Measurements from ENCODE around the gene KRTAP10-8. TPM values are rescaled to one million over a fixed set of nuclear protein-coding genes. Genes with fewer than 3 reads are reported as not detected.
"Not testable (repeated sequence)": the region's sequence is repeated elsewhere in the genome, so short reads cannot be mapped to it uniquely, and the experiment has no call there.

The KRTAP10-8 gene
- polyA plus RNA-seq, 1 donor = not detected

DNA sequence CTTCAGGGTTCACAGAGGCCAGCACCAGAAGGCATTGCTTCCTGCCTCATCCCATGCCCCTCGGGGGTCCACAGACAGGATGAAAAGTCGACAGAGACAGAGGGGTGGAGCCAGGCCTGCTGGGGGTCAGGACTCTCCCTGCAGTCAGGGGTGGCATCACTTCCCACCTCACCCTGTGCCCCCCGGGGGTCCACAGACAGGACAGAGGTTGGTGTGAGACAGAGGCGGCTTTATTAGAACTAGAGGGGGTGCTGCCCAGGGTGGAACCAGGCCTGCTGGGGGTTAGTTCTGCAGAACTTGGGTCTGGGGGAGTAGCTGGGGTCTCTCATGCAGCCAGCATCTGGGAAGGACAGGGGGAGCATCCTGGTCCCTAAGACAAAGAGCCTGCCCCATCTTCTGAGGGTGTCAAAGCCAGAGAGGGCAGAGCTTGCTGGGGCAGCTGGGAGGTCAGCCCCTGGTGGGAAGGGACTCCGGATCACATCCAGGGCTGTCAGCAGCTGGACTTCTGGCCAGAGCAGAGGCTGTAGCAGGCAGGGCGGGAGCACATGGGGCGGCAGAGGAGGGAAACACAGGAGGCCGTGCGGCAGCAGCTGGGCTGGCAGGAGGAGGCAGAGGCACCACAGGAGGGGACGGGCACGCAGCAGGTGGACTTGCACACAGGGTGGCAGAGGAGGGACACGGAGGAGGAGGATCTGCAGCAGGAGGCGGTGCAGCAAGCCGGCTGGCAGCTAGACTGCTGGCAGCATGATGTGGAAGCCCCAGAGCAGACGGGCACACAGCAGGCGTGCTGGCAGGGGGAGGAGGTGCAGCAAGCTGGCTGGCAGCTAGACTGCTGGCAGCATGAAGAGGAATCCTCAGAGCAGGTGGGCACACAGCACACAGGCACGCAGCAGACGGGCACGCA, 20.7 kb upstream of the KRTAP10-8 start:
- not testable (repeated sequence) for H3K36me3 ChIP-seq (ENCODE audit: control insufficient read depth, insufficient read depth, low read length)

DNA sequence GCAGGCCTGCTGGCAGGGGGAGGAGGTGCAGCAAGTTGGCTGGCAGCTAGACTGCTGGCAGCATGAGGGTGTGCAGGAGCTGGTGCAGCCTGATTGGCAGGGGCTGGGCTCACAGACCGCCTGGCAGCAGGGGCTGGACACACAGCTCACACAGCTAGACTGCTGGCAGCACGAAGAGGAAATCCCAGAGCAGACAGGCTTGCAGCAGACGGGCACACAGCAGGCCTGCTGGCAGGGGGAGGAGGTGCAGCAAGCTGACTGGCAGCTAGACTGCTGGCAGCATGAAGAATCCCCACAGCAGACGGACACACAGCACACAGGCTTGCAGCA, 20.1 kb upstream of the KRTAP10-8 start:
- not testable (repeated sequence) for H3K36me3 ChIP-seq (ENCODE audit: control insufficient read depth, insufficient read depth, low read length); H3K9me3 ChIP-seq (ENCODE audit: control insufficient read depth, low read depth, low read length); DNase-seq; H3K4me3 ChIP-seq (ENCODE audit: low read length); H3K4me1 ChIP-seq (ENCODE audit: control insufficient read depth, insufficient read depth, low read length); H3K27me3 ChIP-seq (ENCODE audit: control insufficient read depth, insufficient read depth, low read length); H3K27ac ChIP-seq (ENCODE audit: low read length)
- WGBS (ENCODE audit: insufficient coverage, low lambda C conversion rate) = no CpG with 5 or more reads among the region's 4 CpGs

More for the DNA sequence above, 20.7 kb upstream of the KRTAP10-8 start:
- not testable (repeated sequence) for H3K9me3 ChIP-seq (ENCODE audit: control insufficient read depth, low read depth, low read length); H3K27ac ChIP-seq (ENCODE audit: low read length); H3K4me3 ChIP-seq (ENCODE audit: low read length); H3K4me1 ChIP-seq (ENCODE audit: control insufficient read depth, insufficient read depth, low read length); H3K27me3 ChIP-seq (ENCODE audit: control insufficient read depth, insufficient read depth, low read length); DNase-seq
- WGBS (ENCODE audit: insufficient coverage, low lambda C conversion rate) = no CpG with 5 or more reads among the region's 19 CpGs

DNA sequence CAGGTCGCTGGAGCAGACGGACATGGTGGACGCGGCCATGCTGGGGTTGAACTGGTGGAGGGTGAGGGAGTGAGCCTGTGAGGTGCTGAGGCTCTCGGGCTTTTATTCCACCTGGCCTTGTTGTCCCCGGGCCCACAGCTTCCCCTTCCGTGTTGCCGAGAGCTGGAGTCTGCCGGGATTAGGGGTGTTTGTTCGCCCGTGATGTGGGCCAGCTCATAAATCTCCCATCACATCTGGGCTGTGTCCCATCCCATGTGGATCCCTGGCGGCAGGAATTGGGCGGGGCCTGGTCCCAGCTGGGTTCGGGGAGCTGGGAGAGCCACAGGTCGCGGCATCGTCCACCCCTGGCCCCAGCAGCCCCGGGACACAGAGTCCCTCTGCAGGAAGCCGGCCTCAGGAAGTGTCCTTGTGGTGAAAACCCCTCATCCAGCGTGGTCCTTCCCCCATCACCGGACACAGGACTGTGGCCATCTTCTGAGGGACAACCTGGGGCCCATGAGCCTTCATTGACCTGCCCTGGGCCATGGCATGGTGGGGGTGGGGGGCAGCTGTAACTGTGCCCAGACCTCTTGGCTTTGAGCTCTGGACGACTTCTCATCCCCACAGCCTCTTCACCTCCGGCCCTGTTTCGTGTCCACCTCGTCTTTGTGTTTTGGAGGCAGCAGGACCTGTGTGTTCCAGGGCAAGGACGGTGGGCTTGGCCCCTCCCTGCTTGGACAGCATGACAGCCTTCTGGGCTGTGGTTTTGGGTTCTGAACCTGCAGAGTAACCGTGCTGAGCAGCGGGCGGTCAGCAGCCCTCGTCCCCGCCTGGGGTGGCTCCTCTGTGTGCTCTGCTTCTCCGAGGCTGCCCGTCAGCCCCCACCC, 19.2 kb upstream of the KRTAP10-8 start, which contains the start of gene KRTAP10-6:
Gene KRTAP10-6 (minus strand): TSS at position 60 of the 866 bp plus-strand sequence. CDS start 21 bp downstream, at position 39.
- H3K27me3 ChIP-seq (ENCODE audit: control insufficient read depth, insufficient read depth, low read length) = peaks cover 3% of the 10 kb centered on the region
- no peaks in the 10 kb centered on the region for H3K9me3 ChIP-seq (ENCODE audit: control insufficient read depth, low read depth, low read length)
- no peak within 1 kb of the TSS for H3K4me3 ChIP-seq (ENCODE audit: low read length)
- DNase-seq = no peak
- H3K36me3 ChIP-seq (ENCODE audit: control insufficient read depth, insufficient read depth, low read length) = no peaks in the 10 kb centered on the region
- no peaks in the 10 kb centered on the region for H3K4me1 ChIP-seq (ENCODE audit: control insufficient read depth, insufficient read depth, low read length)
- no CpG with 5 or more reads among the region's 33 CpGs for WGBS (ENCODE audit: insufficient coverage, low lambda C conversion rate)
- no peak within 1 kb of the TSS for H3K27ac ChIP-seq (ENCODE audit: low read length)

DNA sequence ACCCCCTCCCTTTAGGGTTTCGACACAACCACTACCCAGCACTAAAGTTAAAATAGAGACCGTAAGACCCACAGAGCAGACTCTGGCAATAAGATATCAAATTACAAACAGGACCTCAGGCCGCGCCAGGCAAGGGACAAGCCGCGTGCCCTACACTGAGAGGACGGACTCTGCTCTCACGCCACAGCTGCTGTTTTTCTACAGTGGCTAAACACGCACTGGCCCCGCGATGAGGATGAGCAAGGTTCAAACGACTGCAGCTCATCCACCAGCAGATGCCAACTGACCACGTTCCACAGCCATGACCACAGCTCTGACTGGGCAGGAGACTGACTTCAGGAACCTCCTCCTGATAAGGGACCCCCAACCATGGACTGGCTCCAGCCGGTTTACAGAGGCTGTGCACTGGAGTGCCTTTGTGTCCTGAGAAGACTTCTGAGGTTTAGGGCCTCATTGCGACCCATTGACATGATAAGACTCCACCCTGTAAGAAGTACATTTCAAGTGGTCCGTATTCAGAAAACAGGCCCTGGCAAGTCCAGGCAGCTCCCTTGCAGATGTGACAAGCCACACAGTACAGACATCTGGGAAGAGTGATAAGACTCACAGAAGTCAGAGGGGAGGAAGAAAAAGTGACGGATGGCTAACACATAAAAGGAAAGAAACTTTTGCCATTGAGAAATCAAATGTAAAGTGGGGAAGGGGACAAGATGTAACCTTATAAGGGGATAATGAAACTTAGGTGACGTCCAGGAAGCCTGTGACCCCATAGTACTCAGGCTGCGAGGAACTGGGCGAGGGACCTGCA, 18.1 kb upstream of the KRTAP10-8 start:
- Histone ChIP-seq H3K4me1 (ENCODE audit: control insufficient read depth, insufficient read depth, low read length) (no peaks in the 10 kb centered on the region), H3K27ac (ENCODE audit: low read length) (no peak overlapping the region), H3K9me3 (ENCODE audit: control insufficient read depth, low read depth, low read length) (peaks cover under 1% of the 10 kb centered on the region), H3K27me3 (ENCODE audit: control insufficient read depth, insufficient read depth, low read length) (peaks cover 3% of the 10 kb centered on the region), H3K4me3 (ENCODE audit: low read length) (no peak overlapping the region), H3K36me3 (ENCODE audit: control insufficient read depth, insufficient read depth, low read length) (no peaks in the 10 kb centered on the region)
- 63% methylated on average over 1 of the region's 20 CpGs for WGBS (ENCODE audit: insufficient coverage, low lambda C conversion rate)
- no peak for DNase-seq

DNA sequence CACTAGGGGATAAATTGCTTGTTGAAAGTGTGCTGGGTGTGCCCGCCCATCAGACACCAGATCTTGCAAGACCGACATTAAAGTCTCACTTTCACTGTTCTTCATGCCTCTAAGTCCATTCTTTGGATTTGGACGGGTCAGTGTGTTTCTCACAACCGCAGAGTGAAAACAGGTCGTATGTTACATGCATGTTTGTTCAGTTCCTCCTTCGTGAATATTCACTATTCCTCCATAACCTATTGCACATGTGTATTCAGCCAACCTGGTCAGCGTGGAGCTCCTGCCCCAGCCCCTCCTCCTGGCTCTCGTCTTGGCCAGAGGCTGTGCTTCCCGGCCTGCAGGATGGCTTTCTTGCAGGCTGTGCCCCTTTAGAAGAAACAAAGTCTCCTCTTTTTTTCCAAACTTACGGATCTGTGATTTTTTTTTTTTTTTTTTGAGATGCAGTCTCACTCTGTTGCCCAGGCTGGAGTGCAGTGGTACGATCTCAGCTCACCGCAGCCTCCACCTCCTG, 17.4 kb upstream of the KRTAP10-8 start:
- Histone ChIP-seq H3K9me3 (ENCODE audit: control insufficient read depth, low read depth, low read length) (peaks cover 3% of the 10 kb centered on the region), H3K36me3 (ENCODE audit: control insufficient read depth, insufficient read depth, low read length) (no peaks in the 10 kb centered on the region), H3K27me3 (ENCODE audit: control insufficient read depth, insufficient read depth, low read length) (peaks cover 3% of the 10 kb centered on the region), H3K4me3 (ENCODE audit: low read length) (no peak overlapping the region), H3K4me1 (ENCODE audit: control insufficient read depth, insufficient read depth, low read length) (no peaks in the 10 kb centered on the region), H3K27ac (ENCODE audit: low read length) (no peak overlapping the region)
- no peak for DNase-seq
- 93% methylated on average over 3 of the region's 12 CpGs for WGBS (ENCODE audit: insufficient coverage, low lambda C conversion rate)

DNA sequence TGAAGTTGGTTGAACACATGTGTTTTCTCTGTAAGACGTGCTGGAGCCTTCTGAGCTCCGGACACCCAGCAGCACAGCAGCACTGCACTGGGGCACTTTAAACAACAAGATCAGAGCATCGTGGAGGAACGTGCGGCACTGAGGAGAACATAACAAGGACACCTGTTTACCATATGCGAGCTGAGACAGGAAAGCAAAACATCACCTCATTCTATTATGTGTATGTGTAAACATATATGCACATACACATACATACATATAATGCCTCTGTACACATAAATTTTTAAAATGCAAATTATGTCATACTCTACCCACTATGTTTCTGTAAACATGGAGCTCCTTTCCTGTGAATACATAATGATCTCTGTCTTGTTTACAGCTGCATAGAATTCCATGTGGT, 16.4 kb upstream of the KRTAP10-8 start:
- Histone ChIP-seq H3K27ac (ENCODE audit: low read length) (no peak overlapping the region), H3K4me1 (ENCODE audit: control insufficient read depth, insufficient read depth, low read length) (no peaks in the 10 kb centered on the region), H3K27me3 (ENCODE audit: control insufficient read depth, insufficient read depth, low read length) (peaks cover 3% of the 10 kb centered on the region), H3K9me3 (ENCODE audit: control insufficient read depth, low read depth, low read length) (peaks cover 3% of the 10 kb centered on the region), H3K4me3 (ENCODE audit: low read length) (no peak overlapping the region), H3K36me3 (ENCODE audit: control insufficient read depth, insufficient read depth, low read length) (no peaks in the 10 kb centered on the region)
- WGBS (ENCODE audit: insufficient coverage, low lambda C conversion rate) = no CpG with 5 or more reads among the region's 6 CpGs
- DNase-seq = no peak

DNA sequence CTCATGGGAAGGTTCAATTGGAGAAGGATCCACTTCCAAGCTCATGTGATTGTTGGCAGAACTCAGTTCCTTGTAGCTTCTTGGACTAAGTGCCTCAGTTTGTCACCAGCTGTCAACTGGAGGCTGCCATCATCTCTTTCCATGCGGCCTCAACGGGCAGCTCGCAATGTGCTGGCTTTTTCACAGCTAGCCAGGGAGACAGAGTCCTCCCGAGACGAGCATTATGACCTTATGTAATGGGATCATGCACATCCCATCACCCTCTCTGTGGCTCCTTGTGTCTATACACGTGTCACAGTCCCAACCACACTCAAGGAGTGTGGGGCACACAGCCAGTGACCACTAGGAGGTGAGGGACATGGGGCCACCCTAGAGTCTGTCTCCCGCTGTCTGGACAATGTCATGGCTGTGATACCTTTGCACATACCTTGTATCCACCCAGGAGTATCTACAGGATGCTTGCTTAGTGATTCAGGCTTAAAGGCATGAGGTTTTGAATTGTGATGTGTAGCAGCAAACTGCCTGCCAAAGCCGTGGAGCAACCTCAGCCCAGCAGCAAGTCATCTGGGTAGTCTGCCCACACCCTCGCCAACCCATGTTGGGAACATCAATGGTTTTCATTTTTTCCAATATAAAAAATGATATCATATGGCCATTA, 15.7 kb upstream of the KRTAP10-8 start:
- 80% methylated on average over 2 of the region's 9 CpGs for WGBS (ENCODE audit: insufficient coverage, low lambda C conversion rate)
- Histone ChIP-seq H3K36me3 (ENCODE audit: control insufficient read depth, insufficient read depth, low read length) (no peaks in the 10 kb centered on the region), H3K4me3 (ENCODE audit: low read length) (no peak overlapping the region), H3K9me3 (ENCODE audit: control insufficient read depth, low read depth, low read length) (peaks cover 3% of the 10 kb centered on the region), H3K27me3 (ENCODE audit: control insufficient read depth, insufficient read depth, low read length) (peaks cover 3% of the 10 kb centered on the region), H3K27ac (ENCODE audit: low read length) (no peak overlapping the region), H3K4me1 (ENCODE audit: control insufficient read depth, insufficient read depth, low read length) (no peaks in the 10 kb centered on the region)
- no peak for DNase-seq

DNA sequence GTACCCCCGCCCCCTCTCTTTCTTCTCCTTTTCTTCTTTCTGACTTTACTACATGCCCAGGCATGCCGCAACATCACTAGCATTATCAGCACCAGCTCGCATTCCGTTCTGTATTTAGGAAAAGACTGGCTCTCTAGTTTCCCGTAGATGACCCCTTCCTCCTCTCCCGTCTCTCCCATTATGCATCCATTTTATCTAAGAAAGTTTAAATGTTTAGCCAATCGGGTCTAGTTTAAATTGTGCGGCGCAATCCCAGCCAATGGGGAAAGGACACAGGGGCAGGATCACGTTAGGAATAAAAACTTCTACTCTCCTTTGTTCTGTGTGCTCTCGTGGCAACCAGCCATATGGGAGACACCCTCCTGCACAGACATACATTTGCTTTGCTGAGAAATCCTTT, 13.8 kb upstream of the KRTAP10-8 start:
- Histone ChIP-seq H3K4me1 (ENCODE audit: control insufficient read depth, insufficient read depth, low read length) (no peaks in the 10 kb centered on the region), H3K27ac (ENCODE audit: low read length) (no peak overlapping the region), H3K9me3 (ENCODE audit: control insufficient read depth, low read depth, low read length) (peaks cover 3% of the 10 kb centered on the region), H3K27me3 (ENCODE audit: control insufficient read depth, insufficient read depth, low read length) (peaks cover 3% of the 10 kb centered on the region), H3K4me3 (ENCODE audit: low read length) (no peak overlapping the region), H3K36me3 (ENCODE audit: control insufficient read depth, insufficient read depth, low read length) (no peaks in the 10 kb centered on the region)
- WGBS (ENCODE audit: insufficient coverage, low lambda C conversion rate) = no CpG with 5 or more reads among the region's 11 CpGs
- DNase-seq = no peak

DNA sequence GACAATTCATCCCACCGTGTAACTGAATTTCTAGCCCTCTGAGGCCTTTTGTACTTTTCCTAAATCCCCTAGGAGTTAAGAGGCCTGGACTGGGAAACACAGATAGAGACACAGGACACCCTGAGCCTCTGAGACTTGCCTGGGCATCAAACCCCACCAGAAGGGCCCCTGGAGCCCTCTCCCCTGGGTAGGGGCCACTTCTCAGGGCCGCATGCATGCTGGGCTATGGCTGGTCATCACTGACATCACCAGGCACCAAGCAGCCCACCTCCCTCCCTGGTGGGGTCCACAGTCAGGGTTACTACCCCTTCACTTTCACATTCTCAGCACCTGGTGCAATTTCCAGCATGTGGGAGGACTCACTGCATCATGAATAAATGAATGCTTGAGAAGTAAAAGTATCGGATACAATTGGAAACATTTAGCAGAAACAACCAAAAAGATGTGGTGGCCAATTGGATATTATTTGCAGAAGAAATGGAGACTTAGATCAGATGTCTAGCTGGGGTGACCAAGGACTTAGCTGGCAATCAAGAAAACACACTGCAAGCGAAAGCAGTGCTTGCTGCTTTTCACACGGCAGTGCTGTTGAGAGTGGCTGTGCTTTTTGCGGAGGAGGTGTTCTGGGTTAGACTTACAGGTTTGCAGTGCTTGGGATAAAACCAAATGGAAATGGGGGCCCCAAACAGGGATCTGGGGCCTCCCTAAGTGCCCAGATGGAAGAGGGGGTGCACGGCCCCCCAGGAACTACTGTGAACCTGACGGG, 12.4 kb upstream of the KRTAP10-8 start:
- Histone ChIP-seq H3K27ac (ENCODE audit: low read length) (no peak overlapping the region), H3K27me3 (ENCODE audit: control insufficient read depth, insufficient read depth, low read length) (peaks cover 3% of the 10 kb centered on the region), H3K36me3 (ENCODE audit: control insufficient read depth, insufficient read depth, low read length) (no peaks in the 10 kb centered on the region), H3K9me3 (ENCODE audit: control insufficient read depth, low read depth, low read length) (peaks cover 3% of the 10 kb centered on the region), H3K4me3 (ENCODE audit: low read length) (no peak overlapping the region), H3K4me1 (ENCODE audit: control insufficient read depth, insufficient read depth, low read length) (no peaks in the 10 kb centered on the region)
- 100% methylated on average over 1 of the region's 8 CpGs for WGBS (ENCODE audit: insufficient coverage, low lambda C conversion rate)
- no peak for DNase-seq
